ENCODE results near the gene IL6R. TPM values are rescaled to one million over a fixed set of nuclear protein-coding genes. Genes with fewer than 3 reads are reported as not detected.
"Not testable (repeated sequence)": the region's sequence is repeated elsewhere in the genome, so short reads cannot be mapped to it uniquely, and the experiment has no call there.

The IL6R gene
- total RNA-seq, 1 donor from 2014 or later = 3.3 TPM

GRCh38 chr1:154405747-154406571, 816 bp downstream of the IL6R start:
- DNase-seq (ENCODE audit: low spot score in 2 of 2) = peak in 1 of 2 donors; percentile 69
- FAIRE-seq = no peak

DNA sequence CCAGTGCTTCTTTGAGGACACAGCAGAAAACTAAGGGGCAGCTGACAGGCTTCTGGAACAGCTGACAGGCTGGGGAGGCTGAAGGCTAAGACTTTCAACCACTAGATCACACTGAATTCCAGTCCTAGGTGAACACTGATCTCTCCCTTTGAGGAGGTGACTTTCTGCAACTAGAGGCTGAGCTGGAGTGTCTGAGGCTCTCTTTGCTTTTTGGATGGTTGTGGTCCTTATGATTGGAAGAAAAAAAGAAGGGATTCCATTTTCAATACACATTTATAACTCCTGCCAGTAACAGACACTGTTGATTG, 1.4 kb downstream of the IL6R start:
- FAIRE-seq = no peak
- no peak for DNase-seq (ENCODE audit: low spot score in 2 of 2)

- DNase-seq (ENCODE audit: low spot score in 2 of 2) = no peak
- no peak for FAIRE-seq
Observed at GRCh38 chr1:154406886-154407197, 1.7 kb downstream of the IL6R start.

DNA sequence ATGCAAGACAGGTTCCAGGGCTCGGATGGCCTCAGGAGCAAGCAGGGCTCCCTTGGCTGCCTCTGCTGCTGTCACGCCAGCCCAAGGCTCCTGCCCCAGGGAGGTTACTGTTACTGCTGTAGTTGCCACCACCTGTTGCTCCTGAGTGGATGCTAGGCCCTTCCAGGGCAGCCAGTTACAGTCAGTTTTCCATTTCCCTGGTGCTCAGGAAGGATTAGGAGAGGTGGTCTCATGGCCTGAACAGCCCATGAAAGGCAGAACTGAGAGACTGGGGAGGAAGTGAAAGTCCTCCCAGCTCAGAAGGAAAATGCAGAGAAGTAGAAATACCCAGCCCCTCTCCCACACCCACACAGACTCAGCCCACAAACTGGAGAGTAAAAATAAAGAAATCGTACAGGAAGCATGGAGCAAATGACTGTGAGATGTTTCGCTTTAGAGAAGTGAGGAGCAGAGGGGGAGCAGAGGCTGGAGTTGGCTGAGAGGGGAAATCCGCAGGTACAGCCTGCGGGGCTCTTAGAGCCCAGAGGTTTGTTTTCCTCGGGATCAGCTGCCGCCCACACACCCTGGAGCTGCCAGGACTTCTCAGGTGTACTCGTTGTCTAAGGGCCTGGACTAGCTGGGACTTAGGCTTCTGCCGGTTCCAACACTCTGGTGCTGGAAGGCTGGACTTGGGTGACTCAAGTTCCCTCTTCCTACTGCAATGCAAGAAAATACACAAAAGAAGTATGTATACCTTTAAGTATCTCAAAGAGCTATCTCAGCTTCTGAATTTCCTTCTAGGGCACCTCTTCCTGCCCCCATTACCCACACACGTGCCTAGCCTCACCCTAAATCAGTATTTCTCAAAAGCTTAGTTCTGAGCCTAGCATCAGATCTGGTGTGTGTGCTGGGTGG, 2.3 kb downstream of the IL6R start:
- FAIRE-seq (no peak), DNase-seq (ENCODE audit: low spot score in 2 of 2) (no peak)

- DNase-seq (ENCODE audit: low spot score in 2 of 2) (no peak), FAIRE-seq (no peak)
Observed at GRCh38 chr1:154408174-154408777, 3.1 kb downstream of the IL6R start.

- FAIRE-seq = no peak
- no peak for DNase-seq (ENCODE audit: low spot score in 2 of 2)
Observed at GRCh38 chr1:154410185-154410827, 5.2 kb downstream of the IL6R start.

DNA sequence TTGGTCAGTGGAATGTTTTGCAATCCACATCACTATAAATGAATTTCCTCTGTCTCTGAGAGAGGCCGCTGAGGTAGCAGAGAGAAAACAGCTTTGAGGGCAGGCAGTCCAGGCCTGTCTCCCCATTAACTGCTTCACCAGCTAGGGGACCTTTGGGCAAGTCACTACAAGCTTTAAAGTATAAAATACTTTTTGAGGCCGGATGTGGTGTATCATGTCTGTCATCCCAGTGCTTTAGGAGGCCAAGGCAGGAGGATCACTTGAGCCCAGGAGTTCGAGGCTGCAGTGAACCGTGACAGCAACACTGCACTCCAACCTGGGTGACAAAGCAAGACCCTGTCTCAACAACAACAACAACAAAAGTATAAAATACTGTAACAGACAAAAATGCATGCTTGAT, 6.4 kb downstream of the IL6R start:
- DNase-seq (ENCODE audit: low spot score in 2 of 2) (no peak), FAIRE-seq (no peak)

DNA sequence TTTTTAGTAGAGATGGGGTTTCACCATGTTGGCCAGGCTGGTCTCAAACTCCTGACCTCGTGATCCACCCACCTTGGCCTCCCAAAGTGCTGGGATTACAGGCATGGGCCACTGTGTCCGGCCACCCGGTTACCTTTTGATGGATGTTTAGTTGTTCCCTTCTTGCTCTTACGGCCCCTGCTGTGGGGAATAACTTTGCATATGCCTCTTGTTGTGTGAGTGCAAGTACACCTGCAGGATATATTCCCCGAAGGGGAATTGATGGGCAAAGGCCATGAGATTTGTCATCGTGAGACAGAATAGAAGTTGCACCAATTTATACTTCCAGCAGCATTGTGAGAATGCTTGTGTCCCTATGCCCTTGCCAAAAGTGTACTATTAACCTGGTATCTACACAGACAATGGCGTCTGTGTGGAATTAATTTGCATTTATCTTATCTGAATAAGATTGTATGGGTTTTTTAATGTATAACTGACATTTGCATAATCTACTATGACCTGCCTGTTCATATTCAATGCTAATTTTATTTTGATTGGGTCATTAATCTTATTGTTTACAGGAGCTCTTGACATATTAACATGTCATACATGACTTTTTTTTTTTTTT, 8.1 kb downstream of the IL6R start:
- DNase-seq (ENCODE audit: low spot score in 2 of 2) (no peak), FAIRE-seq (no peak)

- FAIRE-seq (no peak), DNase-seq (ENCODE audit: low spot score in 2 of 2) (no peak)
Observed at GRCh38 chr1:154414606-154415005, 9.5 kb downstream of the IL6R start.

DNA sequence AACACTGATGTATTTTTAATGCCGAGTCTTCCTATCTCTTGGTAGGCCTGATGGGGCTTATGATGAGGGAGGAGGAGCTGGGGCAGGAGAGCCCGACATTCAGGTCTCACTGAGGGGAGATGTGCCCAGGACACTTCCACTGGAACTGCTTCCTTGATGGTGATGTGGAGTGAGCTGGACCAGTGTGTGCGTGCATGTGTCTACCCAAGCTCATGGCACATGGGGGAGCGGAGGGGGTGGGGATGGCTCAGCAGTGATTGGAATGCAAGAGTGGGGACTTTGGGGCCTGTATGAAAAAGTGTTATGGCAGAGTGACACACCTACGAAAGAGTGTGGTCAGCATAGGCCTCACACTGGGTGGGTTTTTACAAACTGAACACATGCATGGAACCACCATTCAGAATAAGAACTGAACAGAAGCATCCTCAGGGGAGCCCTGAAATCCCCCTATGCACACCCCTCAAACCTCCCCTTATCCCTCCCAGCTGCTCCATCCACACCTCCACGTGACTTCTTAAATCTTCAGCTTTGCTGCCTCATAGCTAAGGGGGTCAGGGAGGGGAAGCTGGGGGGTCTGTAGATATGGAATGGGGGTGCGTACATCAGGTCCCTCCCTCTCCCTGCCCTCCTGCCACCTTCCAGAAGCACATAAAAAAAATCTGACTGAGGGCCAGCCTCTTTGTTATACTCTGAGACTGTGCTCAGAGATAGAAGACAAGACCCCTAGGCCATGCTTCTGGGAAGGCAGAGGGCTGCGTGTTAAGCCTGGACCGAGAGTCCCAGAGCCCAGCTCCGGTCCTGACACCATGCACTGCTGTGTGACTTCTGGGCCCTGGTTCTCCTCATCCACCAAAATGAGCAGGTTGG, 11.6 kb downstream of the IL6R start:
- FAIRE-seq = no peak
- DNase-seq (ENCODE audit: low spot score in 2 of 2) = no peak

GRCh38 chr1:154417338-154417608, 12.1 kb downstream of the IL6R start:
- FAIRE-seq = no peak
- DNase-seq (ENCODE audit: low spot score in 2 of 2) = no peak

DNA sequence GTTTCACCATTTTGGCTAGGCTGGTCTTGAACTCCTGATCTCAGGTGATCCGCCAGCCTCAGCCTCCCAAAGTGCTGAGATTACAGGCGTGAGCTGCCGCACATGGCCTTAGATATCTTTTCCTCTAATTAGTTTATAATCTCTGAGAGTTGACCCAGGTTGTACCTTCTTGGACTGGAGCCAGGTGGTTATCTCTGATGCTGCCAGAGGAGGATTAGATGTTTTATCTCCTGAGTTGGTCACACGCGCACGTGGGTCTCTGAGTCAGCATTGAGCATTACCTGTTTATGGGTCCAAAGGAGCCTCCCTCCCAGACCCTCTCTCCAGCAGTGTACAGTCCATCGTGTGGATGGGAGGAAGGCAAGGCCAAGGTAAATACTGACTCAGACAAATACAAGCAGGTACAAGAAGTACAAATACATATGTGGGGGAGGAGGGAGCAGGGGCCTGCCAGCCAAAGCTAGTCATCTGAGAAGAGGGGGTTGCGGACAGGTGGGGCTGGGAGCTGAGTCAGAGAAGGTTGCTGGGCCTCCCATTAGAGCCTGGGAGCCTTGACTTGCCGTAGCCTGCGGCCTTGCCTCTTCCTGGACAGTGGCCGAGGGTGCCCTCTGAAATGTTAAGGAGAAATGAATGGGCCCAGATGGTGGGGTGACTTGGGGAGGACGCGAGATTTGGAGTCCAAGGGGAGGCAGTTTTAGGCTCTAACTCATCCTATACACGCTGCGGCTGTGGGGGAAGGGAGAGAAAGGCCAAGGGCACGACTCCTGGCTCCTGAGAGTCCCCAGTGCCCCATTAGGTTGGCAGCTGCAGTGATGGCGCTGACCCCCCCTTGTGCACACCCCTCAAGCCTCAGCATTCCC, 13.1 kb downstream of the IL6R start:
- FAIRE-seq (no peak), DNase-seq (ENCODE audit: low spot score in 2 of 2) (no peak)

- FAIRE-seq (no peak), DNase-seq (ENCODE audit: low spot score in 2 of 2) (no peak)
Observed at GRCh38 chr1:154418923-154419619, 13.9 kb downstream of the IL6R start.

DNA sequence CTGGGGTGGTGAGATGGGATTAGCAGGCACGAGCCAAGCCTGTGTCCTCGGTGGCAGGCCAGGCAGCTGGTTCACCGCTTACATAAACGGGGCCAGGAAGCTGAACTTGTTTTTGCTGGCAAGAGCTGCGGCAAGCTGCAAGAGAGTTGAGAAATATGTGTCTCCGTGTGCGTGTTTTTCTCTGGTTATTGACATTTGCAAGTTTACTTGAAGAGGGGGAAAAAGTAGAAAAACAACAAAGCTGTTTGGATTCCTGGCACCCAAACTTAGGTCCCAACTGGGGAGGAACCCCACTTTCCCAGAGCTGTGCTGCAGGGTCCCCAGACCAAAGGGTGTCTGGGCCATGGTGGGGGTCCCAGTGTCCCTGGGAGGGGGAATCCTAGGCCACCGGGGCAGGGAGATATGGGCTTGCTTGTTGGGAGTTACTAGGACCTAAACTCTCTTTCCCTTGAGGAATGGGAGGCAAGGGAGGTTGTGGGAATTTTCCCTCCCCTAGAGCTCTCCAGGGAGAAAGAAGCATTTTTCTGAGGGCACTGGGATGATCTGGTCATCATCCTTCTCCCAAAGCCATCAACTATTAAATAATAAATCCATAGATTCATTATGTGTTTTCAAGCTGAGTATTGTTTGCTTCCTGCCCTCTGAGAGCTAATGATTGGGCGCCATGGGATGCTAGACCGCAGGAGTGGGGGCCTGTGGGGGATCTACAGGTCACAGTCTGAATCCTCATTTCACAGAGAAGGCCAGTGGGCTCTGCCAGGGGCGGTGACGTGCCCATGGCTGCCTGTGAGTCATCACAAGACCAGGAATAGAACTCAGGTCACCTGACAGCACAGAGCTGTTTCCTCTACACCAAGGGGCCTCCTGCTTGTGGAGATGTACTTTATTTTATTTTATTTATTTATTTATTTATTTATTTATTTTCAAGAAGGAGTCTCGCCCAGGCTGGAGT, 14.8 kb downstream of the IL6R start:
- FAIRE-seq = no peak
- DNase-seq (ENCODE audit: low spot score in 2 of 2) = peak in 1 of 2 donors; percentile 77

DNA sequence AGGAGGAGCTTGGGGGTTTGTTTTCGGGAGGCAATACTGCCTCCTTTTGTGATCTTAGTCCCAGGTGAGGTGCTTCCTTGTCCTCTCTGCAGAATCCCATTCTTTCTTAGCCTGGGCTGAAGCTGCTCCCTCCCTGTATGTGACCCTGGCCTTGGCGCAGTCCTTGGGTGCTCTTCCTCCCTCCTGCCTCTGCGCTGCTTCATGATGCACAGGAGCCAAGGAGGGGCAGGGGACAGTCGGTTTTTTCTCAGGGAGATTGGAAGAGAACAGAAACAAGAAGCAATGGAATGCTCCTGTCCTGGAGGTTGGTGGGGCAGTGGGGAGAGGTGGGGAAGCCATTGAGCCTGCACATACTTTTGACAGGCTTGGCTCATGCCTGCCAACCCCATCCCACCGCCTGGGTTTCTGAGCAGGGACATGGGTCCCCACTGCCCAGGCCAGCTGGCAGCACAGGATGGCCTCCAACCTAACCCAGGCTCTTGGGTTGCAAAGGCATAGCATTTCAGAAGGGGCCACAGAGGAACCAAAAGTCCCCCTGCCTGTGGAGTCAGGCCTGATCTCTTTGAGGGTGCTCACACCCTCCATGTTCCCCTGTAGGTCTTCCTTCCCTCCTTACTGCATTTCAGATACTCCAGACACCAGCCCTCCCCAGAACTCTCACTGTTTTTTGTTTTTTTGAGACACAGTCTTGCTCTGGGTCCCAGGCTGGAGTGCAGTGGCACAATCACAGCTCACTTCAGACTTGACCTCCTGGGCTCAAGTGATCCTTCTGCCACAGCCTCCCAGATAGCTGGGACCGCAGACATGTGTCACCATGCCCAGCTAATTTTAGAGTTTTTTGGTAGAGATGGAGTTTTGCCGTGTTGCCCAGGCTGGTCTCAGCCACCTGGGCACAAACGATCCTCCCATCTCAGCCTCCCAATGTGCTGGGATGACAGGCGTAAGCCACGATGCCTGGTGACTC, 16.1 kb downstream of the IL6R start:
- FAIRE-seq (no peak), DNase-seq (ENCODE audit: low spot score in 2 of 2) (no peak)

- FAIRE-seq; DNase-seq (ENCODE audit: low spot score in 2 of 2): not testable (repeated sequence)
Observed at GRCh38 chr1:154422049-154422448, 16.9 kb downstream of the IL6R start.
